Measurements from ENCODE around the gene IQGAP2. TPM values are rescaled to one million over a fixed set of nuclear protein-coding genes. Genes with fewer than 3 reads are reported as not detected.

Gene IQGAP2
- polyA plus RNA-seq, 1 donor = 29.2 TPM

DNA sequence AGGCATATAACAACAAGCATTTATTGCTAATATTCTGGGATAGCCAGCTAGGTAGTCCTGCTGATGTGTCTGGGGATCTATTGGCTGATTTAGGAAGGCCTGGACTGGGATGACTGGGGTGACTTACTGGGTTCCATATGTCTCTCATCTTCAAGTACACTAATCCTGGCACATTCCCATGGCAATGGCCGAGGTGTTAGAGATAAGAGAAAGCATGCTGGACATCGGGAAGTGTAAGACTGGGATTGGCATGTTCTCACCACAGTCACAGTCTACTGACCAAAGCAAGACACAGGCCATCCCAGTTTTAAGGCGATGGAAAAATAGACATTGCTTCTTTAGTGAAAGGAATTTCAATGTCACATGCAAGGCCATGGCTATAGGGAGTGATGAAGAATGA lies 342.6 kb downstream of the IQGAP2 start:
- DNase-seq = no peak
- Histone ChIP-seq H3K9me3 (ENCODE audit: control insufficient read depth, low read depth, low read length) (no peaks in the 10 kb centered on the region), H3K27ac (ENCODE audit: low read length) (no peak overlapping the region), H3K27me3 (ENCODE audit: control insufficient read depth, insufficient read depth, low read length) (no peaks in the 10 kb centered on the region), H3K4me3 (ENCODE audit: low read length) (no peak overlapping the region), H3K36me3 (ENCODE audit: control insufficient read depth, insufficient read depth, low read length) (no peaks in the 10 kb centered on the region), H3K4me1 (ENCODE audit: control insufficient read depth, insufficient read depth, low read length) (no peaks in the 10 kb centered on the region)
- WGBS (ENCODE audit: insufficient coverage, low lambda C conversion rate) = 100% methylated on average over 1 of the region's 3 CpGs

DNA sequence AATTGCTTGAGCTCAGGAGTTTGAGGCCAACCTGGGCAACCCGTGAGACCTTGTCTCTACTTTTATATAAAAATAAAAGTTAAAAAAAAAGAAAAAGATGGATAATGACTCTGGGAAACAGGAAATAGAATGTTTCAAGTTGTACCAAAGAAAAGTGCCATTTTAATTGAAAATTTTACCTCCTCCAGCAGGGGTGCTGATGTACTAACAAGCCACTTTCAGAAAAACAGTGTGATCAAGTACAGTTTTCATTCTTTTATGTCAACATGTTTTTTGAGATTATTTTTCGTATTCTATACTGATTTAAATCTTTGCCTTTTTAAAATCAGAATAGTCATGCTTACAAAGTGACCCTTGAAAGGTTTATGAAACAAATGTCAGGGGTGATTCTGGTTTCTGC lies 343.6 kb downstream of the IQGAP2 start:
- no peaks in the 10 kb centered on the region for H3K4me1 ChIP-seq (ENCODE audit: control insufficient read depth, insufficient read depth, low read length)
- no peaks in the 10 kb centered on the region for H3K36me3 ChIP-seq (ENCODE audit: control insufficient read depth, insufficient read depth, low read length)
- no peak overlapping the region for H3K4me3 ChIP-seq (ENCODE audit: low read length)
- 83% methylated on average over 1 of the region's 2 CpGs for WGBS (ENCODE audit: insufficient coverage, low lambda C conversion rate)
- DNase-seq = no peak
- no peak overlapping the region for H3K27ac ChIP-seq (ENCODE audit: low read length)
- H3K27me3 ChIP-seq (ENCODE audit: control insufficient read depth, insufficient read depth, low read length) = no peaks in the 10 kb centered on the region
- H3K9me3 ChIP-seq (ENCODE audit: control insufficient read depth, low read depth, low read length) = no peaks in the 10 kb centered on the region

DNA sequence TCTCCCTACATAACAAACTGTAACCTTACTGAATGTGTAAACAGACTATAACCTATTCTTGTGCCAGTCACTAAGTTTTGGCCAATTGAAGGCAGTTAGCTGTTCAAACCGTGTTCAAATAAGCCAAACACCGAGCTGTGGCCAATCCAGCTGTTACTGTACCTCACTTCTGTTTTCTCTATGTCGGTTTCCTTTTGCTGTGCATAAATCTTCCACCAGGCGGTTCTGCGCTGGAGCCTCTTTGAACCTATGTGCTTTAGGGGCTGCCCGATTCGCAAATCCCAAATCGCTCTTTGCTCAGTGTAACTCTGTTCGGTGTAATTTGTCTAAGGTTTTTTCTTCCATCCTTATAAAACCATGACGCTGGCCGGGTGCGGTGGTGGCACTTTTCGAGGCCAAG lies 344.6 kb downstream of the IQGAP2 start:
- H3K9me3 ChIP-seq (ENCODE audit: control insufficient read depth, low read depth, low read length) = no peaks in the 10 kb centered on the region
- no peak overlapping the region for H3K27ac ChIP-seq (ENCODE audit: low read length)
- no peaks in the 10 kb centered on the region for H3K27me3 ChIP-seq (ENCODE audit: control insufficient read depth, insufficient read depth, low read length)
- 100% methylated on average over 2 of the region's 13 CpGs for whole genome bisulfite sequencing (ENCODE audit: insufficient coverage, low lambda C conversion rate)
- no peaks in the 10 kb centered on the region for H3K4me1 ChIP-seq (ENCODE audit: control insufficient read depth, insufficient read depth, low read length)
- no peak overlapping the region for H3K4me3 ChIP-seq (ENCODE audit: low read length)
- DNase-seq = no peak
- no peaks in the 10 kb centered on the region for H3K36me3 ChIP-seq (ENCODE audit: control insufficient read depth, insufficient read depth, low read length)

DNA sequence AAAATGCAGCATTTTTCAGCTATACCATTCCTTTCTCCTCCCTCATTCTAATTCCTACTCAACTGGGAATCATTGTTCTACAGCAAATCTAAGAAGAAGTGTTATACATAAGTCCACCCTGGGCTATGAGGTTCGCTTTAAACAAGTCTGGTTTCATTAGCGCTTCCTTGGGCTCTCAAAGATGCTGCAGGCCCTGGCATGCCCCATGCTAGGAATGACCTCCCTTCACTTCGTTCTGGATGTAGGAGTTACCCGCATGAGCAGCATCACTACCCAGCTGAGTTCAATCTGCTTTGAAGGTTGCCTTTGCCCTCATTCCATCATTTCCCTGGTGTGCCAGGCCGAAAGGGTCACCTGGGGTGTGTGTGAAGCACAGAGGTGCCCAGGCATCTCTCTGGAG lies 348.2 kb downstream of the IQGAP2 start:
- Histone ChIP-seq H3K36me3 (ENCODE audit: control insufficient read depth, insufficient read depth, low read length) (no peaks in the 10 kb centered on the region), H3K27ac (ENCODE audit: low read length) (no peak overlapping the region), H3K4me3 (ENCODE audit: low read length) (no peak overlapping the region), H3K27me3 (ENCODE audit: control insufficient read depth, insufficient read depth, low read length) (no peaks in the 10 kb centered on the region), H3K9me3 (ENCODE audit: control insufficient read depth, low read depth, low read length) (no peaks in the 10 kb centered on the region), H3K4me1 (ENCODE audit: control insufficient read depth, insufficient read depth, low read length) (no peaks in the 10 kb centered on the region)
- DNase-seq = no peak
- no CpG with 5 or more reads among the region's 5 CpGs for WGBS (ENCODE audit: insufficient coverage, low lambda C conversion rate)

DNA sequence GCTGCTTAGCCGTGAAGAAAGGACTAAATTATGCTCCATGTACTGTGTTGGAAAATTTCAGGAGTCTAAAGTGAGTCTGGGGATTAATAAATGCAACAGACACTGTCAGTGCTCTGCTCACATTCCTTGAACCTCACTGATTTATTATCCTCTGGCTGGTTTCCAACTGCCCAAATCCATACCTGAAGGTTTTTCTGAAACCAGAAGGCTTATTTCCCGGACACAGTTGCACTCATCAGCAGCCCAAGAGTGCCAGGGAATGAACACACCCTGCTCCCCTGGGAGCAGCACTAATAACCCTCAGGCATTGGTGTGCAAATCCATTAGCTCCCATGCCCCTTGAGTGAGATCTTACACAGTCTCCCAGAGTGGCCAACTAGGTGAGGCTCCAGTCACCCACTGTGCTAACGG lies 351.6 kb downstream of the IQGAP2 start:
- WGBS (ENCODE audit: insufficient coverage, low lambda C conversion rate) = 100% methylated on average over 1 of the region's 3 CpGs
- Histone ChIP-seq H3K27ac (ENCODE audit: low read length) (no peak overlapping the region), H3K27me3 (ENCODE audit: control insufficient read depth, insufficient read depth, low read length) (no peaks in the 10 kb centered on the region), H3K9me3 (ENCODE audit: control insufficient read depth, low read depth, low read length) (no peaks in the 10 kb centered on the region), H3K4me3 (ENCODE audit: low read length) (no peak overlapping the region), H3K4me1 (ENCODE audit: control insufficient read depth, insufficient read depth, low read length) (peaks cover 3% of the 10 kb centered on the region), H3K36me3 (ENCODE audit: control insufficient read depth, insufficient read depth, low read length) (no peaks in the 10 kb centered on the region)
- no peak for DNase-seq

DNA sequence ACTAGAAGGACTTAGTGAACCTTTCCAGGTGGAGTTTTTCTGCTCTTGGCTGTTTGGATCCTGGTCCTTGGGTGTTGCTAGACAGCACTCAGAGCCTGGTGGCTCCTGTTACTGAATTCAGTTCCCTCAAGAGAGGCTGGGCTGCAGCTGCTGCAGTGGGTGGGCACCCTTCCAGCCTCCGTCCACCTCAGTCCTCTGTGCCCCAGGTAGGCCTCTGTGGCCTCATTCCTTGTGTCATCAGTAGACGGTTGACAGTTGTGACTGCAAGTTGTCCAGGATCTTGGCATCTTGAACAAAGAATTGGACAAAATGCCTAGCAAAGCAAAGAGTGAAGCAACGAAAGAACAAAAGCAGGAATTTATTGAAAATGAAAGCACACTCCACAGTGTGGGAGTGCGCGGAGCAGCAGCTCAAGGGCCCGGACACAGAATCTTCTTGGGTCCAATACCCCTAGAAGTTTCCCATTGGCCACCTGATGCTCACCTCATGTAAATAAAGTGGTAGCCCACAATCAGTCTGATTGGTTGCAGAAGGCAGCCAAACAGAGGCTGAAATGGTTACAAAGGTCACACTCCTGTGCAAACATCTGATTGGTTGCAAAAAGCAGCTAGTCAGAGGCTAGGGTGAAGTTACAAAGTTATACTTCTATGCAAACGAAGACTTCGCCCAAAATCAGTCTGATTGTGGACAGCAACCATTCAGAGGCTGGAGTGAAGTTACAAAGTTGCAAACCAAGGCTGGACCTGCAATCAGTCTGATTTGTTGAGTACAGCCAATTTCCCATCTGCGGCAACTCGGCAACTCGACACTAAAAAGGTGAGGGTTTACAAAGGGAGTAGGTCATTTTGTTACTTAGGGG lies 352.9 kb downstream of the IQGAP2 start:
- no peak for DNase-seq
- WGBS (ENCODE audit: insufficient coverage, low lambda C conversion rate) = no CpG with 5 or more reads among the region's 11 CpGs
- Histone ChIP-seq H3K4me1 (ENCODE audit: control insufficient read depth, insufficient read depth, low read length) (peaks cover 3% of the 10 kb centered on the region), H3K27ac (ENCODE audit: low read length) (no peak overlapping the region), H3K9me3 (ENCODE audit: control insufficient read depth, low read depth, low read length) (no peaks in the 10 kb centered on the region), H3K27me3 (ENCODE audit: control insufficient read depth, insufficient read depth, low read length) (no peaks in the 10 kb centered on the region), H3K4me3 (ENCODE audit: low read length) (no peak overlapping the region), H3K36me3 (ENCODE audit: control insufficient read depth, insufficient read depth, low read length) (no peaks in the 10 kb centered on the region)

DNA sequence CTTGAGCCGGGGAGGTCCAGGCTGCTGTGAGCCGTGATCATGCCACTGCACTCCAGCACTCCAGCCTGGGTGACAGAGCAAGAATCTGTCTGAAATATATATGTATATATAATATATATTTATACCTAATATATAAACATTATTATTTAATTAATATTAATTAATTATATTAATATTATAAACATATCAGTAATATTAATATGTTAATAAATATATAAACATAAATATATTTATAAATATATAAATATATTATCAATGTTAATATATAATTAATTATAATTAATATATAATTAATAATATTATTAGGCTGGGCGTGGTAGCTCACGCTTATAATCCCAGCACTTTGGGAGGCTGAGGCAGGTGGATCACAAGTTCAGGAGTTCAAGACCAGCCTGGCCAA lies 354.0 kb downstream of the IQGAP2 start:
- Histone ChIP-seq H3K4me3 (ENCODE audit: low read length) (no peak overlapping the region), H3K27ac (ENCODE audit: low read length) (no peak overlapping the region), H3K9me3 (ENCODE audit: control insufficient read depth, low read depth, low read length) (no peaks in the 10 kb centered on the region), H3K27me3 (ENCODE audit: control insufficient read depth, insufficient read depth, low read length) (no peaks in the 10 kb centered on the region), H3K36me3 (ENCODE audit: control insufficient read depth, insufficient read depth, low read length) (no peaks in the 10 kb centered on the region), H3K4me1 (ENCODE audit: control insufficient read depth, insufficient read depth, low read length) (peaks cover 3% of the 10 kb centered on the region)
- no CpG with 5 or more reads among the region's 4 CpGs for WGBS (ENCODE audit: insufficient coverage, low lambda C conversion rate)
- no peak for DNase-seq

Other genes with a start within 250 kb of the IQGAP2 start
- gene F2RL2, start 220.1 kb downstream of the IQGAP2 start, polyA plus RNA-seq = 5.4 TPM

Measured in large intestine (tissue), 3 donors.